GM12864 (cell line): ENCODE data around the gene DRC7.
"Not testable (repeated sequence)": the region's sequence is repeated elsewhere in the genome, so short reads cannot be mapped to it uniquely, and the experiment has no call there.

Experiments used
- DNase-seq: peaks from one replicate; pipeline ENCODE4 v3.0.0-alpha.2; 2011; ENCODE audit warnings: low read depth
- H3K4me3 ChIP-seq: 2 replicates; pipeline ENCODE4 v1.5.1; 2011; ENCODE audit warnings: mild to moderate bottlenecking, low read depth, low read length, control low read depth
- CTCF ChIP-seq: IDR thresholded peaks from 2 replicates; pipeline ENCODE4 v1.5.1; 2011; ENCODE audit warnings: low read depth, mild to moderate bottlenecking, moderate library complexity, low read length, control low read depth, inconsistent platforms; ENCODE audit errors: missing control alignments

DRC7 gene

GRCh38 chr16:57667048-57667525, 27.5 kb upstream of the DRC7 start:
- DNase-seq = no peak
- H3K4me3 ChIP-seq = no peak overlapping the region
- TF ChIP-seq CTCF = no peak

- DNase-seq = no peak
- TF ChIP-seq CTCF = peak; percentile 30
- no peak overlapping the region for H3K4me3 ChIP-seq
Observed at GRCh38 chr16:57667526-57668262, 26.9 kb upstream of the DRC7 start.

- no peak within 1 kb of the TSS for H3K4me3 ChIP-seq
- no peak for DNase-seq
- no peak for TF ChIP-seq CTCF
Observed at GRCh38 chr16:57668263-57668571, 26.4 kb upstream of the DRC7 start, which contains the start of gene ADGRG3. ADGRG3 (plus strand) TSS chr16:57668306; CDS start chr16:57668348, 42 bp downstream.

GRCh38 chr16:57668630-57669475, 25.8 kb upstream of the DRC7 start:
- H3K4me3 ChIP-seq = no peak overlapping the region
- no peak for TF ChIP-seq CTCF
- DNase-seq = no peak

- no peak for DNase-seq
- TF ChIP-seq CTCF = no peak
- H3K4me3 ChIP-seq = no peak overlapping the region
Observed at GRCh38 chr16:57669476-57670162, 25.0 kb upstream of the DRC7 start.

GRCh38 chr16:57670196-57670595, 24.4 kb upstream of the DRC7 start:
- no peak for TF ChIP-seq CTCF
- DNase-seq = no peak
- H3K4me3 ChIP-seq = no peak overlapping the region

- DNase-seq = not testable (repeated sequence)
Observed at GRCh38 chr16:57671451-57671850, 23.2 kb upstream of the DRC7 start.

More at GRCh38 chr16:57671451-57671850, 23.2 kb upstream of the DRC7 start:
- not testable (repeated sequence) for H3K4me3 ChIP-seq
